Heart right ventricle (tissue), 16 donors: ENCODE measurements around the gene SYNE1. TPM values are rescaled to one million over a fixed set of nuclear protein-coding genes. Genes with fewer than 3 reads are reported as not detected.

Experiments used
- ATAC-seq, 8 donors: fragments of 200-7000 bp; cut with Tn5 transposase; one replicate each; pipeline ENCODE4 v1.9.1; 2020; ENCODE audit warnings: mild to moderate bottlenecking in 8 of 8, moderate library complexity in 8 of 8, moderate number of reproducible peaks in 1 of 8
- DNase-seq, 2 donors: peaks; one replicate each; pipeline ENCODE4 v3.0.0-alpha.2; 2020
- H3K27ac ChIP-seq, 10 donors: fragments of 200-600 bp; sonication (generic) in 2 of 10; one replicate each; pipeline versions ENCODE4 v1.5.0 to v1.8.0; 2020 to 2022; ENCODE audit warnings: mild to moderate bottlenecking in 3 of 10
- H3K27me3 ChIP-seq, 7 donors: fragments of 200-600 bp; one replicate each; pipeline ENCODE4 v1.8.0; 2021 to 2022; ENCODE audit warnings: mild to moderate bottlenecking in 2 of 7
- H3K36me3 ChIP-seq, 9 donors: fragments of 200-600 bp; sonication (generic) in 1 of 9; one replicate each; pipeline versions ENCODE4 v1.5.0 to v1.8.0; 2020 to 2022; ENCODE audit warnings: mild to moderate bottlenecking in 2 of 9
- H3K4me1 ChIP-seq, 9 donors: fragments of 200-600 bp; sonication (generic) in 1 of 9; one replicate each; pipeline versions ENCODE4 v1.5.0 to v1.8.0; 2020 to 2022; ENCODE audit warnings: mild to moderate bottlenecking in 4 of 9
- H3K4me3 ChIP-seq, 10 donors: fragments of 200-600 bp; sonication (generic) in 2 of 10; one replicate each; pipeline versions ENCODE4 v1.5.0 to v1.8.0; 2020 to 2022; ENCODE audit warnings: mild to moderate bottlenecking in 7 of 10, moderate library complexity in 2 of 10
- H3K9me3 ChIP-seq, 11 donors: fragments of 200-600 bp in 10 of 11; sonication (generic) in 2 of 11; one replicate each; pipeline versions ENCODE4 v1.5.0 to v1.8.0; 2013 to 2022; ENCODE audit warnings: mild to moderate bottlenecking in 2 of 11, control low read depth in 1 of 11, moderate library complexity in 1 of 11
- WGBS, 2 donors: extraction: QIAGEN DNeasy Blood & Tissue Kit; methylation state at CpG; one replicate each; pipeline ENCODE4 v1.1.7; 2013; ENCODE audit warnings: inconsistent platforms in 1 of 2; 5-methylcytosine and 5-hydroxymethylcytosine counted together
- intact Hi-C, 10 donors: fragments of 100-400 bp; cut with DNase I; formaldehyde crosslinking; loops; one replicate each; pipeline versions ENCODE4 v1.11.1 to v1.14.2; 2022
- polyA plus RNA-seq, 2 donors: library from polyadenylated mRNA; stranded (reverse); fragments of 200-250 nt; gene quantifications; one replicate each; pipeline ENCODE4 v1.2.3, GENCODE V29; 2013
- total RNA-seq, 10 donors: library from RNA; stranded (reverse); fragmentation: NEBNext Ultra II Directional in 3 of 10; extraction: Animal tissue kit (Norgen Biotek cat#: 25700) in 3 of 10; gene quantifications; one replicate each; pipeline versions ENCODE4 v1.2.1 to v1.2.4, GENCODE V29; 2021 to 2023
- TF ChIP-seq, protein P1 (sequence below), 9 donors: fragments of 200-600 bp; sonication (generic) in 2 of 9; IDR thresholded peaks; one replicate each; pipeline versions ENCODE4 v1.5.0 to v1.8.0; 2021 to 2022; ENCODE audit warnings: antibody characterized with exemption in 9 of 9, mild to moderate bottlenecking in 5 of 9, moderate library complexity in 1 of 9
- donor health status: Arrhythmogenic right ventricular cardiomyopathy.
- donor health status: ischemic (EF 13 %, LVEDD 7.1; RV severe dilation, severe dysfunction).
- donor health status: healthy with polysubstance abuse.
- donor health status: DM: no; HTN: yes; CAD: no.
- donor health status: DM: no; HTN: no; CAD: no.
- donor health status: ischemic (EF 25% LVEDD 6.9; RV normal size, moderate dysfunction).
- donor health status: ischemic (EF 25% LVEDD 5.7; RV mildly dilated, moderate dysfunction).
- donor health status: healthy.
- donor health status: DM: yes; HTN: yes; CAD: no.
- donor health status: Ischemic cardiomyopathy.
- donor health status: ischemic (EF 35%, LVEDD 5.7; RV mildly dilated, moderate dysfunction).
- donor health status: nonischemic (EF 11% LVEDD 7.7; RV severe dilation, severe dysfunction).
- donor health status: DM: yes; HTN: yes; CAD: no.
- donor health status: PGD.
- donor health status: ischemic (EF 29% LVEDD 5.4; RV normal size, mild dysfunction).
- donor health status: nonischemic (EF 23%, LVEDD 6.1; RV moderate dilation, normal function).

Gene SYNE1
- total and polyA plus RNA-seq, 12 donors: 18.9 to 176 (median 126) TPM

DNA sequence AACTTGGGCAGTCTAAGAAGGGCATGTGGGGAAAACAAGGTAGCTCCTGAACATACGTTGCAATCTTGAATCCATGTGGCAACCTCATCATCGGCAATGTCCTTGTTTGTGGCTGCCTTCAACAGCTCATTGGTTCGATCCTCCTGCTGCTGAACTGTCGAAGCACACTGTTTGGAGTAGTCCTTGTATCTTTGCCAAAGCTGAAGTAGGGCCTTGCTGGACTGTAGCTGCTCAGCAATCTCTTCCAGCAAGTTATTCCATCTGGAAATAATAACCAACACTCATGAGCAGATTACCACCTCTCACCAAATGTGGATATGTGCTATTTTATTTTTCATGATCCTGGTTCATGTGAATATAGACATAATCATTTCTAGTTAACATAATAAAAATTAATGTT is 416.4 kb downstream of the SYNE1 start:
- TF ChIP-seq, protein P1, sequence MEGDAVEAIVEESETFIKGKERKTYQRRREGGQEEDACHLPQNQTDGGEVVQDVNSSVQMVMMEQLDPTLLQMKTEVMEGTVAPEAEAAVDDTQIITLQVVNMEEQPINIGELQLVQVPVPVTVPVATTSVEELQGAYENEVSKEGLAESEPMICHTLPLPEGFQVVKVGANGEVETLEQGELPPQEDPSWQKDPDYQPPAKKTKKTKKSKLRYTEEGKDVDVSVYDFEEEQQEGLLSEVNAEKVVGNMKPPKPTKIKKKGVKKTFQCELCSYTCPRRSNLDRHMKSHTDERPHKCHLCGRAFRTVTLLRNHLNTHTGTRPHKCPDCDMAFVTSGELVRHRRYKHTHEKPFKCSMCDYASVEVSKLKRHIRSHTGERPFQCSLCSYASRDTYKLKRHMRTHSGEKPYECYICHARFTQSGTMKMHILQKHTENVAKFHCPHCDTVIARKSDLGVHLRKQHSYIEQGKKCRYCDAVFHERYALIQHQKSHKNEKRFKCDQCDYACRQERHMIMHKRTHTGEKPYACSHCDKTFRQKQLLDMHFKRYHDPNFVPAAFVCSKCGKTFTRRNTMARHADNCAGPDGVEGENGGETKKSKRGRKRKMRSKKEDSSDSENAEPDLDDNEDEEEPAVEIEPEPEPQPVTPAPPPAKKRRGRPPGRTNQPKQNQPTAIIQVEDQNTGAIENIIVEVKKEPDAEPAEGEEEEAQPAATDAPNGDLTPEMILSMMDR (IDR thresholded peaks at IDR 0.05): no peak
- Histone ChIP-seq H3K27ac (peak overlapping the region in 9 of 10 donors; percentile 15 to 79 (median 64)), H3K4me3 (no peak overlapping the region), H3K27me3 (no peaks in the 10 kb centered on the region), H3K4me1 (peaks cover 0 to 23% (median 10%) of the 10 kb centered on the region in 9 donors), H3K9me3 (peaks cover 0 to 21% (median 15%) of the 10 kb centered on the region in 11 donors), H3K36me3 (peaks cover 0 to 100% (median 88%) of the 10 kb centered on the region in 9 donors)
- intact Hi-C loops: loop anchor here in 1 of 10 donors (5.0 kb wide), 1 partner anchor 42 kb away; no protein-coding TSS in a partner anchor
- ATAC-seq (peak; percentile 85 to 96 (median 92)), DNase-seq (peak in 1 of 2 donors; percentile 56)
- WGBS, 2 donors: 33 to 57% methylated on average over 4 of the region's 4 CpGs

DNA sequence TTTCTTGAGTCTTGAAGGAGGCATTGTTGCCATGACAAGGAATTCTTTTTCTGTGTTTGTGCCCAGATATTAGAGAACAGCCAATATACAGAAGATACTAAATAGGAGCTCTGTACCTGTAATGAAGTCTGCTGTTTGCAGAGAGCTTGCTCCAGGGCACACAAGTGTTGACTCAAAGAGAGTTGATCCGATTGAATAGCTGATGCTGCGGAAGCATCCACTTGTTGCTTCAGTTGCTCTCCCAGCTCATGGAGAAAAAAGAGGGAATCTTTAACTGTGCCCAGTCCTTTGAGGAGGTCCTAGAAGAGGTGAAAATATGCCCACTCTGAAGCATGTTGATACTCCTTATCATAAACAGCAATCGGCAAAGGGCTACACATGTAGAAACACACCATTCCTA is 418.3 kb downstream of the SYNE1 start:
- no peak for DNase-seq
- Histone ChIP-seq H3K36me3 (peaks cover 2 to 100% (median 92%) of the 10 kb centered on the region in 9 donors), H3K27me3 (no peaks in the 10 kb centered on the region), H3K4me3 (no peak overlapping the region), H3K4me1 (peaks cover 0 to 18% (median 6%) of the 10 kb centered on the region in 9 donors), H3K9me3 (peaks cover 0 to 21% (median 15%) of the 10 kb centered on the region in 11 donors), H3K27ac (no peak overlapping the region)
- no peak for ATAC-seq
- TF ChIP-seq, protein P1 (IDR thresholded peaks at IDR 0.05): no peak
- WGBS, 2 donors: 89 to 93% methylated on average over 3 of the region's 3 CpGs
- intact Hi-C loops: loop anchor here in 4 of 10 donors (10.0 kb wide), 4 partner anchors 46 to 1234 kb away; no protein-coding TSS in a partner anchor

DNA sequence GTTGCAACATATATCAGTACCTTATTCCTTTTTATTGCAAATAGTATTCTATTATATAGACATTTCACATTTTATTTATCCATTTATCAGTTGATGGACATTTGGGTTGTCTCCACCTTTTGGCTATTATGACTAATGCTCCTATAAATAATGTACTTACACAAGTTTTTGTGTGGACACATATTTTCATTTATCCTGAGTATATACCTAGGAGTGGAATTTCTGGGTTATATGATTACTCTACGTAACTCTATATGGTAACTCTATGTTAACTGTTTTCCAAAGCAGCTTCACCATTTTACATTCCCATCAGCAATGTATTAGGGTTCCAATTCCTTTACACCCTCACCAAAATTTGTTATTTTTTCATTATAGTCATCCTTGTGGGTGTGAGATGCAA is 424.7 kb downstream of the SYNE1 start:
- H3K4me1 ChIP-seq: no peaks in the 10 kb centered on the region
- no peak for DNase-seq
- 98 to 100% methylated on average over 1 of the region's 1 CpG for WGBS, 2 donors
- intact Hi-C loops: loop anchor here in 4 of 10 donors (10.0 kb wide), 4 partner anchors 52 to 1228 kb away; no protein-coding TSS in a partner anchor
- no peaks in the 10 kb centered on the region for H3K27me3 ChIP-seq
- no peak overlapping the region for H3K27ac ChIP-seq
- no peaks in the 10 kb centered on the region for H3K9me3 ChIP-seq
- ATAC-seq: no peak
- no peak overlapping the region for H3K4me3 ChIP-seq
- TF ChIP-seq, protein P1 (IDR thresholded peaks at IDR 0.05): no peak
- H3K36me3 ChIP-seq: peaks cover 0 to 100% (median 96%) of the 10 kb centered on the region in 9 donors

DNA sequence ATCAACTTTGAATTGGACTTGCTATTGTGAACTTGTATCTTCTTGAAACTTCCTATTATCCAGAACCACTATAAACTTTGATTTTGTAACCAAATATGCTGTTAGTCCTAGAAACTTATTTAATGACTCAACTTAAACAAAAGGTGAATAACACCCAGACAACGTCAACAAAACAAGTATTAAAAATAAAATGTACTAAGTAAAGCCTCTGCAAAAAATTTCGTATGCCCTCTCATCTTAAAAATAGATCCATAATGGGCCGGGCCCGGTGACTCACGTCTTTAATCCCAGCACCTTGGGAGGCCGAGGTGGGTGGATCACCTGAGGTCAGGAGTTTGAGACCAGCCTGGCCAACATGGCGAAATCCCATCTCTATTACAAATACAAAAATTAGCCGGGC is 428.0 kb downstream of the SYNE1 start:
- H3K27me3 ChIP-seq: no peaks in the 10 kb centered on the region
- ATAC-seq (no peak), DNase-seq (no peak)
- no peaks in the 10 kb centered on the region for H3K4me1 ChIP-seq
- 78 to 82% methylated on average over 8 of the region's 8 CpGs for WGBS, 2 donors
- peaks cover 0 to 100% (median 88%) of the 10 kb centered on the region in 9 donors for H3K36me3 ChIP-seq
- H3K4me3 ChIP-seq: no peak overlapping the region
- TF ChIP-seq, protein P1 (IDR thresholded peaks at IDR 0.05): no peak
- no peak overlapping the region for H3K27ac ChIP-seq
- no peaks in the 10 kb centered on the region for H3K9me3 ChIP-seq
- intact Hi-C loops: loop anchor here in 2 of 10 donors (5.0 to 10.0 kb wide), 2 partner anchors 58 to 146 kb away; no protein-coding TSS in a partner anchor
